ENCODE results near the gene WDFY3. TPM values are rescaled to one million over a fixed set of nuclear protein-coding genes. Genes with fewer than 3 reads are reported as not detected.

Gene WDFY3
- total and polyA plus RNA-seq, 2 of the 13 experiments (the other 11 are each of a cell fraction or from before 2014, with no cell fraction given), result 16.7 to 24.5 TPM

GRCh38 chr4:84932462-84932861 lies 34.0 kb downstream of the WDFY3 start (continued):
- TF ChIP-seq HMGXB3 (CRISPR knock-in tag; IDR thresholded peaks at IDR 0.05; ENCODE audit: borderline replicate concordance) (no peak), KDM2A (CRISPR knock-in tag; IDR thresholded peaks at IDR 0.05; ENCODE audit: borderline replicate concordance, low read depth) (no peak), ZNF329 (CRISPR knock-in tag; IDR thresholded peaks at IDR 0.05; ENCODE audit: low read depth) (no peak), RCOR2 (CRISPR knock-in tag; IDR thresholded peaks at IDR 0.05) (no peak), HNRNPLL (IDR thresholded peaks at IDR 0.05; ENCODE audit: low read depth, low read length, poor library complexity, severe bottlenecking) (no peak), PAF1 (CRISPR knock-in tag; IDR thresholded peaks at IDR 0.05) (no peak), ZNF354B (CRISPR knock-in tag; IDR thresholded peaks at IDR 0.05) (no peak), PHB2 (IDR thresholded peaks at IDR 0.05; ENCODE audit: partially characterized antibody) (no peak), ZFP36 (IDR thresholded peaks at IDR 0.05; ENCODE audit: borderline replicate concordance, low read depth, low read length, partially characterized antibody) (no peak), ZNF780A (CRISPR knock-in tag; IDR thresholded peaks at IDR 0.05) (no peak), CREB1 (IDR thresholded peaks at IDR 0.05) (no peak), CREB1 (CRISPR knock-in tag; IDR thresholded peaks at IDR 0.05) (no peak), NFIC (IDR thresholded peaks at IDR 0.05; ENCODE audit: low read length) (no peak), MIXL1 (CRISPR knock-in tag; IDR thresholded peaks at IDR 0.05) (no peak), ZBTB20 (CRISPR knock-in tag; IDR thresholded peaks at IDR 0.05; ENCODE audit: borderline replicate concordance, low read depth) (no peak), FOXA1 (IDR thresholded peaks at IDR 0.05) (no peak), FOXA1 (CRISPR knock-in tag; IDR thresholded peaks at IDR 0.05) (no peak)
